Jurkat, Clone E6-1 (cell line): ENCODE data around the gene TENM4.
A peak's percentile ranks its signal among the peaks of the same experiment; 100 is the strongest.

Source experiments
- DNase-seq: peaks from one replicate; pipeline ENCODE4 v3.0.0-alpha.2; 2011; ENCODE audit warnings: low read depth, low spot score
- H3K4me3 ChIP-seq: 2 replicates; pipeline ENCODE4 v1.5.1; 2011; ENCODE audit warnings: mild to moderate bottlenecking, low read length, control low read depth, moderate library complexity

The TENM4 gene

GRCh38 chr11:79400717-79401330, 40.0 kb downstream of the TENM4 start:
- H3K4me3 ChIP-seq: no peak overlapping the region
- peak; percentile 11 for DNase-seq

GRCh38 chr11:79400206-79400605, 40.6 kb downstream of the TENM4 start:
- H3K4me3 ChIP-seq: no peak overlapping the region
- DNase-seq: no peak

- H3K4me3 ChIP-seq: no peak overlapping the region
- no peak for DNase-seq
Measured at GRCh38 chr11:79397252-79397651, 43.6 kb downstream of the TENM4 start.

- DNase-seq: no peak
- no peak overlapping the region for H3K4me3 ChIP-seq
Measured at GRCh38 chr11:79396674-79397073, 44.2 kb downstream of the TENM4 start.

GRCh38 chr11:79396001-79396400, 44.8 kb downstream of the TENM4 start:
- DNase-seq: no peak
- H3K4me3 ChIP-seq: no peak overlapping the region

GRCh38 chr11:79393362-79394043, 47.3 kb downstream of the TENM4 start:
- no peak for DNase-seq
- H3K4me3 ChIP-seq: no peak overlapping the region

GRCh38 chr11:79392161-79392560, 48.7 kb downstream of the TENM4 start:
- H3K4me3 ChIP-seq: no peak overlapping the region
- DNase-seq: no peak

GRCh38 chr11:79390923-79391322, 49.9 kb downstream of the TENM4 start:
- no peak for DNase-seq
- H3K4me3 ChIP-seq: no peak overlapping the region

GRCh38 chr11:79390477-79390876, 50.4 kb downstream of the TENM4 start:
- no peak overlapping the region for H3K4me3 ChIP-seq
- DNase-seq: no peak

- DNase-seq: no peak
Measured at GRCh38 chr11:79388201-79388600, 52.6 kb downstream of the TENM4 start.

GRCh38 chr11:79383874-79384273, 57.0 kb downstream of the TENM4 start:
- no peak overlapping the region for H3K4me3 ChIP-seq
- no peak for DNase-seq

More at GRCh38 chr11:79388201-79388600, 52.6 kb downstream of the TENM4 start:
- H3K4me3 ChIP-seq: no peak overlapping the region

GRCh38 chr11:79382301-79383050, 58.4 kb downstream of the TENM4 start:
- H3K4me3 ChIP-seq: no peak overlapping the region
- DNase-seq: no peak

- no peak for DNase-seq
- no peak overlapping the region for H3K4me3 ChIP-seq
Measured at GRCh38 chr11:79381036-79381435, 59.8 kb downstream of the TENM4 start.

GRCh38 chr11:79377406-79377805, 63.4 kb downstream of the TENM4 start:
- H3K4me3 ChIP-seq: no peak overlapping the region
- DNase-seq: no peak

GRCh38 chr11:79375818-79376550, 64.8 kb downstream of the TENM4 start:
- no peak for DNase-seq

GRCh38 chr11:79374727-79375126, 66.1 kb downstream of the TENM4 start:
- H3K4me3 ChIP-seq: no peak overlapping the region
- no peak for DNase-seq

More at GRCh38 chr11:79375818-79376550, 64.8 kb downstream of the TENM4 start:
- H3K4me3 ChIP-seq: no peak overlapping the region

- no peak for DNase-seq
- no peak overlapping the region for H3K4me3 ChIP-seq
Measured at GRCh38 chr11:79371724-79372123, 69.1 kb downstream of the TENM4 start.

GRCh38 chr11:79371152-79371551, 69.7 kb downstream of the TENM4 start:
- no peak for DNase-seq
- H3K4me3 ChIP-seq: no peak overlapping the region

GRCh38 chr11:79369055-79369454, 71.8 kb downstream of the TENM4 start:
- no peak overlapping the region for H3K4me3 ChIP-seq
- DNase-seq: no peak

GRCh38 chr11:79367844-79368243, 73.0 kb downstream of the TENM4 start:
- H3K4me3 ChIP-seq: no peak overlapping the region
- no peak for DNase-seq
